Astrocyte (in vitro differentiated cells and primary cell): ENCODE data around the gene MIOS. TPM values are rescaled to one million over a fixed set of nuclear protein-coding genes. Genes with fewer than 3 reads are reported as not detected.

Source experiments
- DNase-seq: peaks from one replicate; pipeline ENCODE4 v3.0.0-alpha.2; 2010; ENCODE audit warnings: low read depth
- FAIRE-seq: peaks from 2 replicates; lab custom pipeline; 2011; peaks lifted over from hg19 to GRCh38; lab: Jason Lieb, UNC
- H2AFZ ChIP-seq: 2 replicates; pipeline ENCODE4 v1.6.0; 2012; ENCODE audit warnings: low read depth, low read length, inconsistent platforms
- H3K27ac ChIP-seq: 2 replicates; pipeline ENCODE4 v1.5.1; 2011; ENCODE audit warnings: low read depth, low read length, inconsistent platforms
- H3K27me3 ChIP-seq: 2 replicates; pipeline ENCODE4 v1.6.0; 2011; ENCODE audit warnings: low read length, inconsistent platforms; ENCODE audit not compliant: insufficient read depth
- H3K36me3 ChIP-seq: 2 replicates; pipeline ENCODE4 v1.5.1; 2011; ENCODE audit warnings: low read length, inconsistent platforms; ENCODE audit not compliant: insufficient read depth
- H3K4me1 ChIP-seq: 2 replicates; pipeline ENCODE4 v1.5.1; 2011; ENCODE audit warnings: low read length, inconsistent platforms; ENCODE audit not compliant: insufficient read depth
- H3K4me2 ChIP-seq: 2 replicates; pipeline ENCODE4 v1.6.0; 2012; ENCODE audit warnings: low read length, inconsistent platforms
- H3K4me3 ChIP-seq: 2 replicates; pipeline ENCODE4 v1.5.1; 2011; ENCODE audit warnings: low read depth, mild to moderate bottlenecking, low read length, inconsistent platforms; ENCODE audit not compliant: insufficient read depth
- H3K79me2 ChIP-seq: 2 replicates; pipeline ENCODE4 v1.6.0; 2012; ENCODE audit warnings: mild to moderate bottlenecking, low read length, inconsistent platforms; ENCODE audit not compliant: insufficient read depth
- H3K9ac ChIP-seq: 2 replicates; pipeline ENCODE4 v1.6.0; 2012; ENCODE audit warnings: mild to moderate bottlenecking, low read length, inconsistent platforms
- H3K9me3 ChIP-seq: 2 replicates; pipeline ENCODE4 v1.5.1; 2012; ENCODE audit warnings: low read depth, mild to moderate bottlenecking, low read length, inconsistent platforms; ENCODE audit not compliant: insufficient read depth
- H4K20me1 ChIP-seq: 2 replicates; pipeline ENCODE4 v1.6.0; 2012; ENCODE audit warnings: low read length, inconsistent platforms; ENCODE audit not compliant: insufficient read depth
- H3K27ac Mint-ChIP-seq: one replicate; pipeline ENCODE4 v1.8.0; 2021; ENCODE audit warnings: mild to moderate bottlenecking, mixed read lengths; ENCODE audit not compliant: unreplicated experiment
- H3K27me3 Mint-ChIP-seq: one replicate; pipeline ENCODE4 v1.8.0; 2021; ENCODE audit warnings: low read depth, mixed read lengths; ENCODE audit not compliant: unreplicated experiment
- H3K36me3 Mint-ChIP-seq: one replicate; pipeline ENCODE4 v1.8.0; 2021; ENCODE audit warnings: low read depth, mixed read lengths; ENCODE audit not compliant: unreplicated experiment
- H3K4me1 Mint-ChIP-seq: one replicate; pipeline ENCODE4 v1.8.0; 2021; ENCODE audit warnings: low read depth, mixed read lengths; ENCODE audit not compliant: unreplicated experiment
- H3K4me3 Mint-ChIP-seq: one replicate; pipeline ENCODE4 v1.8.0; 2021; ENCODE audit warnings: mild to moderate bottlenecking, moderate library complexity, mixed read lengths; ENCODE audit not compliant: unreplicated experiment
- H3K9me3 Mint-ChIP-seq: one replicate; pipeline ENCODE4 v1.8.0; 2021; ENCODE audit warnings: mild to moderate bottlenecking, mixed read lengths; ENCODE audit not compliant: unreplicated experiment
- CTCF ChIP-seq: IDR thresholded peaks from 2 replicates; pipeline ENCODE4 v1.5.1; 2011; ENCODE audit warnings: low read depth, mild to moderate bottlenecking, inconsistent platforms, low read length, moderate library complexity; ENCODE audit not compliant: insufficient read depth
- EZH2 ChIP-seq: IDR thresholded peaks from 2 replicates; pipeline ENCODE4 v1.6.1; 2012; ENCODE audit warnings: mild to moderate bottlenecking, low read length, inconsistent platforms; ENCODE audit not compliant: insufficient read depth
- total RNA-seq: library from RNA; stranded (reverse); gene quantifications from 2 replicates; pipeline ENCODE4 v1.2.1, GENCODE V29; 2021

MIOS gene
- total RNA-seq, 1 donor from 2014 or later, result 16.4 TPM

- Histone ChIP-seq H3K4me3 (no peak overlapping the region), H2AFZ (no peak overlapping the region), H3K9ac (no peak overlapping the region), H3K9me3 (no peaks in the 10 kb centered on the region), H3K79me2 (peaks cover 29% of the 10 kb centered on the region), H3K36me3 (no peaks in the 10 kb centered on the region), H3K27ac (no peak overlapping the region), H3K4me1 (peaks cover 17% of the 10 kb centered on the region), H4K20me1 (peaks cover 14% of the 10 kb centered on the region), H3K27me3 (no peaks in the 10 kb centered on the region), H3K4me2 (no peak overlapping the region)
- H3K9me3 Mint-ChIP-seq, result no peaks in the 10 kb centered on the region
- DNase-seq (no peak), FAIRE-seq (no peak)
- no peak overlapping the region for H3K27ac Mint-ChIP-seq
- no peak for TF ChIP-seq EZH2
- no peak for TF ChIP-seq CTCF
- H3K4me1 Mint-ChIP-seq, result peaks cover 5% of the 10 kb centered on the region
- no peak overlapping the region for H3K4me3 Mint-ChIP-seq
- H3K27me3 Mint-ChIP-seq, result no peaks in the 10 kb centered on the region
- H3K36me3 Mint-ChIP-seq, result peaks cover 1% of the 10 kb centered on the region
Measured at GRCh38 chr7:7565018-7565680, 1.5 kb upstream of the MIOS start.

GRCh38 chr7:7565746-7566650, 686 bp upstream of the MIOS start:
- Histone ChIP-seq H3K4me3 (peak overlapping the region; percentile 88), H3K79me2 (peaks cover 38% of the 10 kb centered on the region), H3K4me1 (peaks cover 17% of the 10 kb centered on the region), H3K9ac (peak overlapping the region; percentile 91), H2AFZ (peak overlapping the region; percentile 87), H3K36me3 (no peaks in the 10 kb centered on the region), H3K27me3 (no peaks in the 10 kb centered on the region), H3K4me2 (peak overlapping the region; percentile 83), H4K20me1 (peaks cover 14% of the 10 kb centered on the region), H3K9me3 (no peaks in the 10 kb centered on the region), H3K27ac (no peak overlapping the region)
- no peak overlapping the region for H3K27ac Mint-ChIP-seq
- no peak for TF ChIP-seq CTCF
- no peak for TF ChIP-seq EZH2
- H3K36me3 Mint-ChIP-seq, result peaks cover 3% of the 10 kb centered on the region
- no peak overlapping the region for H3K4me3 Mint-ChIP-seq
- DNase-seq (peak; percentile 3), FAIRE-seq (no peak)
- H3K4me1 Mint-ChIP-seq, result peaks cover 5% of the 10 kb centered on the region
- no peaks in the 10 kb centered on the region for H3K27me3 Mint-ChIP-seq
- no peaks in the 10 kb centered on the region for H3K9me3 Mint-ChIP-seq
